Activated naive CD4-positive, alpha-beta T cell (primary cell): ENCODE measurements around the gene RHBDF2.

ENCODE experiments used
- DNase-seq, 4 experiments: peaks; one replicate each; lab custom pipeline; 2025; lab: John Stamatoyannopoulos, UW

RHBDF2 gene

DNA sequence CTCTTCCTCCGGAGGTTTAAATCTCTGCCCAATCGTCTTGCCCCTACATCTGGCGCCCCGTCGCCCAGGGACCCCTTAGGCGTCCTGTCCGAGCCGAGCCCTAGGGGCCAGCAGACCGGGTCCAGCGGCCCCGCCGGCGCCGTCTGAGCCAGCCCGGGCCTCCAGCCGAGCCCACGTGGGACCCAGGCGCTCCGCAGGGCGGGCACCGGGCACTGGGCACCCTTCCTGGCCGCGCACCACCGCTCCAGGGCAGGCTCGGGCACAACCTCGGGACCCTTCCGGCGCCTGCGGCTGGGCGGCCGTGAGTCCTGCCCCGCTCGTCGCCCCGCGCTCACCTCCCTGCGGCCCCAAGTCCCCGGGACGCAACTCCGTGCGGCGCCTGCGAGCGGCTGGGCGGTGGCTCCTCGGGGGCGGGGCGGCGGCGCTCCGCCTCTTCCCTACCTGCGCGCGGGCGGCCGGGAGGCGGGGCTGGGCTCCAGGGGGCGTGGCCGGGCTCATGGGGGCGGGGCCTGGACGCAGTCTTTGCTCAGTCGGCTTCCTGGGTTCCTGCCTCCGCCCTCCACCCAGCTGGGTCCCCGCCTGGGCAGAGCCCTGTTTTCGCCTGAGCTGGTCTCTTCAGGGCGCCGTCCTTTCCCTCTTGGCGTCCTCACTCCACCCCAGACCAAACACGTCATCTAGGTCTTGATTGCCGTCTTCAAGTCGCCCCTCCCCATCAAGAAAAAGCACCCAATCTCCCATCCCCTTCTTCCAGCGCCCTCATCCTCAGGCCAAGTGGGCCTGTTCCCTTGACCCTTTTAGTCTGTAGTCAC, at the start of gene RHBDF2:
Gene RHBDF2, minus strand, starts transcription at position 406 of the 809 bp plus-strand sequence. CDS start 19,899 bp downstream, outside the sequence.
- DNase-seq, result peak; percentile 91 to 97 (median 96)

DNA sequence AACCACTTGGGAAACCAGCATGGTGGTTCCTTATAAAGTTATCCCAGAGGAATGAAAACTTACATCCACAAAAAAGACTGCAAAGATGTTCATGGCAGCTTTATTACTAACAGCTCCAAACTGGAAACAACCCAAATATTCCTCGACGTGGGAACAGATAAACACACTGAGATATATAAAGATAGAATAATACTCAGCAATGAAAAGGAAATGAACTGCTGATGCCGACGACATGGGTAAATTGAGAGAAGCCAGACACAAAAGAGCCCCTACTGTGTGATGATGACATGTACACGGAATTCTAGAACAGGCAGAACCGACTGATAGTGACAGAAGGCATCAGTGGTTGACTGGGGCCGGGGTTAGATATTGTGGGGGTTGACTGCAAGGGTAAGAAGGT, 48.3 kb upstream of the RHBDF2 start:
- DNase-seq, result no peak

DNA sequence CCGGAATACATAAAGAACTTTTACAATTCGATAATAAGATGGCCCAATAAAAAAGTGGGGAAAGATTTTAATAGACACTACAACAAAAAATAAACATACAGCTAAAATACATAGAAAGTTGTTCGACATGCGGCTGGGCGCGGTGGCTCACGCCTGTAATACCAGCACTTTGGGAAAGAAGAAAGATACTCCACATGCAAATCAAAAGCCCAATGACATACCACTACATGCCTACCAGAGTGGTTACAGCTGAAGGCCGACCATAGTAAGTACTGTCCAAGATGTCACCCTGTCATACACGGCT, 47.9 kb upstream of the RHBDF2 start:
- no peak for DNase-seq

DNA sequence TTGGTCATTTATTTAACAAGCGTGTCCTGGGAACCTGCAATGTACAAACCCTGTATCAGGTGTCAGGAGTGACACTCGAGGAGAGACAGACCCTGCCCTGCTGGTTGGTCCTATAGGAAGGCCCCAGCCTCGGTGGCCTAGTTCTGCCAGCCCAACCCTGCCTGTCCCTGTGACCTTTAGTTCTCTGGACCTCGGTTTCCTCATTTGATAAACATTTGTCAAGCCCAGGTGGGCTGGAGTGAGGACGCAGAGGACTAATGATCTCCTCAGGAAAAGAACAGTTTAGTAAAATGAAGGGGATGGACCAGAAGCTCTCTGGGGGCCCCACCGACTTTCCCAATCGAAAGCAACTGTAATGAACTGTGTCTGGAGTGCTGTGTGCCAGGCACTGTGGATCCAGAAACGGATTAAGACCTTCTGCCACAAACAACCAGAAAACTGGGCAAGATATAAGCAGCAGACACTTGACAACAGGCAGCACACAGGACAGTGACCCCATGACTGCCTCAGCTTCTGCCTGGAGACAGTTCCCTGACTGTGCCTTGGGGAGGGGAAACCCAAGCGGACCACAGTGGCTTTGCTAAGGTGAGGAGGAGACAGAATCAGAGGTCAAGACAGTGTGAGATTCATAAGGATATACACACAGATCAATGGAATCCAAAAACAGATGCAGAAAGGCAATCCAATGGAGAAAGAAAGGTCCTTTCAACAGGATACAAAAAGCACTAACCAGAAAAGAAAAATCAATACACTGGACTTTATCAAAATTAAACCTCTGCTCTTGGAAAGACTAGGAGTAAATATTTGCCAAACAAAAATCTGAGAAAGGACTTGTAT, 47.4 kb upstream of the RHBDF2 start:
- DNase-seq, result no peak

DNA sequence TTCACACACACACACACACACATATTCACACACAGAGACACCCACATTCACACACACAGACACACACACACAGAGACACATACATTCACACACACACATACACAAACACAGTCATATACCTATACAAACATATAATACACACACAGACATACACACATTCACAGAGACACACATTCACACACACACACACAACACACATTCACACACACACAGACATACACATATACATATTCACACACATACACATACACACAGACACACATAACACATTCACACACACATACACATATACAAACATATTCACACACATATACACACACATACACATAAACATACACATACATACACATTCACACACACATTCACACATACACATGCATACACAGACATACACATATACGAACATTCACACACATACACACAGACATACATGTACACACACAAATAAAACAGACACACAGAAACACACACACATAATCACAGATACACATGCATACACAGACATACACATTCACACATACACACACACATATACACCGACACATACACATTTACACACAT, 46.5 kb upstream of the RHBDF2 start:
- no peak for DNase-seq

DNA sequence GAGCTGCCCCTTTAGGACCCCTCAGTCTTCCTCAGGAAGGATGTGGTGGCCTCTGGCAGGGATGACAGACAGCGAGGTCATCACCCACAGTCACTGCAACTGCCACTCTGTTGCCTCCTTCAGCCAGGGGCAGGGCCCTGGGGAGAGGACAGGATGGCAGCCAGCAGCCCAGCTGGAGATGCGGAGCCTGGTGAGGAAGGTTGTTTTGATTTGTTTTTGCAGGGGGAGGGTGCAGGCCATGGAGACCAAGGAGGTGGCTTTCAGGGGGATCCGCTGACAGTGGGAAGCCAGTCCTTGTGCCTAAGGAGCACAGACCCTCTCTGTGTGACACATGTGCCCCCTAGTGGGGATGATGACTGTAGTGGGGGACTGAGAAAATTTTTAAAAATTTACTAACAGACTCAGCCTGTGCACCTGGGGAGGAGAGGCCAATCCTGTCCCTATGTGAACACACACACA, 46.0 kb upstream of the RHBDF2 start:
- peak in 2 of 4 experiments; percentile 14 to 37 for DNase-seq

DNA sequence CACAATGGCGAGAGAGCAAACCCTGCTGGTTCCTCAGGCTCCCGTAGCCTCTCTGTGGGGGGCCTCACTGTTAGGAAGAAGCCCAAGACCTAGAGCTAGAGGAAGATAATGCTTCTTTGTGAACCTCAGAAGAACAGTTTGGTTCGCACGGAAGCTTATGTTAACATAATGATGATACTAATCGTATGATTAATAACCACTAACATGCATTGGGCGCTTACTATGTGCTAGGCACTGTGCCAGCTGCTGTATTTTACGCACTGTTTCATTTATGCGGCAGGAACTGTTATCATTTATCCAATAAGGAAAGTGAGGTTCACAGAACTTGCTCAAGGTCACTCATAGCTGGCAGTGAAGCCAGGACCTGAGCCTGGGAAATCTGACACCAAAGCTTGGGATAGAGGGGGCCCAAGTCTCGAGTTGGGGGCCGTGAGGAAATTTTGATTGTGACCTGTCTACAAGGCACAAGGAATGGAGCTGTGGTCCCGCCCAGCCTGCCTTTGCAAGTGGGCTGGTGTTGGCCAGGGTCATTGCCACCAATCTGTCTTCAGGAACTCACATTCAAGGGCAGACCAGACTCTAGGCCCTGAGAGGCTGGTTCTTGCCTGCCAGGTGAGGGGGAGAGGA, 45.4 kb upstream of the RHBDF2 start:
- DNase-seq, result no peak

DNA sequence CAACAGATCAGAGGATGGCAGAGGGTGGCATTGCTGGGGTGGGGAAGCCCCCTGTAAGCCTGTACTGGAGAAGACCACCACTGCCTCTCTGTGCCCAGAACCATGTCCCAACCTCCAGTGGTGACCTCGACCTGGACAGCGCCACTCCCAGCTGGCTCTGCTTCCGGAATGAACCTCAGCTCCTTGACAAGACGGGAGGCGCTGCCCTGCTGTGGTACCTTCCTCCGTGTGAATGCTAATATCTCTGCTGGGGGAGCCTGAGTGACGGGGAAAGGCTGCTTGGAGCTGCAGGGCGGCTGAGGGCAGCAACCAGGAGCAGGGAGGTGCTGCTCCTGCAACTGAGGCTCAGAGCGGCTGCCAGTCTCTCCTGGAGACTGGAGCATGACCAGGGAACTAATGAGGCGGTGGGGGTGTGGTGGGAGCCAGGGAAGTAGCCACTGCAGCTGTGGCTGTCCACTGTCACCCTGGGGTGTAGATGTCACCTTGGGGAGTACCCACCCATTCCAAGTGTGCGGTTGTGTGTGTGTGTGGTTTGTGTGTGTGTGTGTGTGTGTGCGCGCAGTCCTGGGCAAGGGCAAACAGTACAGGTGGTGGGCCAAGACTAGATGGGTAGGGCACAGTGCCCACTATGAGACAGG, 44.8 kb upstream of the RHBDF2 start:
- DNase-seq, result no peak

DNA sequence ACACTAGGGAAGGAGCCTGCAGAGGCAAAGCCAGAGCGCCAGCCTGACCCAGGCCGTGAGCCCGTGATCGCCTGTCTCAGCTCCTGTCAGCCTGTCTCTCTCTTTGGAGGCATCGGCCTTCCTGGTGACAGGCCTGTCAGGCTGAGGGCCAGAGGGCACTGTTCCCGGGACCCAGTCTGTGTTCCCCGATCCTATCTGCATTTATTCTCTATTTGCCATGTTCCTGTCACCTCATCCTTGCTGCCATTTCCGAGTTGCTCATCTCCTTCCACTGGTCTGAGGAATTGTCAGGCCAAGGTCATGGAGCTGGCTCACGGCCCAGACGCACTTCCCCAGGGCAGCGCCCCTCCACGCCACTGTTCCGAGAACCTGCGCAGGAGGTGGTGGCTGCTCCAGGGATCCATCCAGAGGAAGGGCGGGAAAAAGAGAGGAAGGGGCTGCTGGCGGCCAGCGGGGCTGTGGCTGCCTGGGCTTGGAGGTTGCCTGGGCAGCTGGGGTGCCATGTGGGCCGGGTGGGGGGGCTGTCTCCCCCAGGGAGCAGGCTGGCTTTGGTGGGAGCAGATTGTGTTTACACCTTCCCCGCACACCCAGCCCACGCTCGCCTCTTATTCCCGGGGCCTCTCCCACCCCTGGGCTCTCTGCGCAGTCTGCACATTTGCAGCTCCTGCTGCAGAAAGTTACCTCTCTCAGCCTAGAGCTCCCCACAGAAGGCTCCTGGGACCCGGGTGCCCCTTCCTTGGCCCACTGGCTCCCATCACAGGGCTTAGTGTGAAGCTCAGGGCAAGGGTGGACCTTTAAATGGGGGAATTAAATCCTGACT, 43.5 kb upstream of the RHBDF2 start:
- DNase-seq, result no peak

DNA sequence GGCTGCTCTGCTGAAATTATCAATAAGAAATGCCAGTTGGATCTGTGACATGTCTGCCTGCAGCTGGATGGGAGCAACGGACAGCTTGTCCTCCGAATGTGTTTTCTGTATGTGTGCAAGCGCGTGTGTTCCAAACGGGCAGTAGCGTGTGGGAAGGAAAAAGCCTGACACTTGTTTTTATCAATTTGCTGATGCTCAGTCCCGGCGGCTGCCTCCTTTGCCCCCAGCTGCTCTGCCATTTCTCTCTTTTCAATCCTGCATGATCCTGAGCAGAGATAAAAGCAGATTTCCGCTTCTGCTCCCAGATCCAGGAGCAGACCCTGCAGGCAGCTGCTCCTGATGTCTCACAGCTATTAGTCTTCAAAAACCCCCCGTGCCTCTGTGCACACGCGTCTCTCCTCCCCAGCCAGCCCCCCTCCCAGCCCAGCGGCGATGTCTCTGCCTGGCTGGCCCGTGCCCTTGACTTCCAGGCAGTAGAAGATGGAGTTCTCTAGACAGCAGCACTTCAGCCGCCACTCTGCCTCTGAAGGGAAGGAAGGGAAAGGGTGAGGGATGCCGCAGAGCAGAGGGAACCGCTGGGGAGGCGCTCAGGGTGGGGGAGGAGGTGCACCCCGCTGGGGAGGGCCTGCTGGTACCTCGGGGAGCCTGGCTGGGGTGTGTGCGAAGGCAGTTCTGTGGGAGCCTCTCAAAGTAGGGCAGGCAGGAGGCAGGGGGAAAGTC, 42.8 kb upstream of the RHBDF2 start:
- no peak for DNase-seq

DNA sequence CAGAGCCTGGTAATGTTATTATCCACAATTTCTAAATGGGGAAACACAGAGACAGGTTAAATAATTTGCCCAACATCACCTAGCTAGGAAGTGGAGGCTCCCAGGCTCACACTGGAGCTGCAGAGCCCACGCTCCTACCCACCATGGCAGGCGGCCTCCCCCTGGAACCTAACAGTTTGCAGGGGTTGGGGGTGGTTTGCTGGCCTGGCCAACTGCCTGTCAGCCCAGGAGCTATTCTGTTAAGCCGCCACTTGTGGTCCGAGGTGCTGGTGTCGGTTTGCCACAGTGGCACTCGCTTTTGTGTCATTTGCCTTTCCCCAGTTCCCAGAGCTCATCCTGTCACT, 42.2 kb upstream of the RHBDF2 start:
- no peak for DNase-seq

DNA sequence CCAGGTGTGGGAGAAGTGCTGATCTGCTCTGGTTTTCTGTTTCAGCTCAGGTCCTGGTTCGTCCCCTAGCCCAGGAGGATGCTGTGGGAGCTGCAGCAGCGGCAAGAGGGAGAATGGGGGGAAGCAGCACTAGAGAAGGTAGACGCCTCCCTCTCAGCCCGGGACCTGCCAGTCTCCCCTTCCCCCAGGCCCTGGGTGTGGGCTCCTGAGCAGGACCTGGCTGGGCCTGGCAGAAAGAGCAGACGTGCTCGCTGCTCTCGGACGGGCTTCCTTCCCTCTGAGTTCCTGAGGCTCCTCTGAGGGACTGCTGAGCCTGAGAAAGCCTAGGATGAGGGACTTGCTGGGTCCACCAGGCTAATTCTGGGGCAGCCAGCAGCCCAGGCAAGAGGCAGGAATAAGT, 41.8 kb upstream of the RHBDF2 start:
- DNase-seq, result no peak

DNA sequence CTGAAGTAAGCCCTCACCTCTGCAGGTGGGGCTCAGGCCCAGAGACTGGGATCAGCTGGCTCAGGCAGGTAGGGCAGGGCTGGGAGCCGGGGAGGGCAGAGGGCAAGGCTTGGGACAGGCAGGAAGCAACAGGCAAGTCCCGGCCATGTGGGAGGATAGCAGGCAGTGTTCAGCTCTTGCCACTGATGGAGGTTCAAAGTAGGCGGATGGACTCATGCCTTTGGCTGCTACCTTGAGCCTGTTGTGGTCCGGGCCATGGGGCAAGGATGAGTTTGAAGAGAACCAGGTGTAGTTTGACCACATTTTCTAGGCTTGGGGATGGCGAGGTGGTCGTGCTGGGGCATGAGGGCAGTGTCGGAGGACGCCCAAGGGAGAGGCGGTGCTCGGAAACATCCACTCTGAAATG, 41.3 kb upstream of the RHBDF2 start:
- no peak for DNase-seq

DNA sequence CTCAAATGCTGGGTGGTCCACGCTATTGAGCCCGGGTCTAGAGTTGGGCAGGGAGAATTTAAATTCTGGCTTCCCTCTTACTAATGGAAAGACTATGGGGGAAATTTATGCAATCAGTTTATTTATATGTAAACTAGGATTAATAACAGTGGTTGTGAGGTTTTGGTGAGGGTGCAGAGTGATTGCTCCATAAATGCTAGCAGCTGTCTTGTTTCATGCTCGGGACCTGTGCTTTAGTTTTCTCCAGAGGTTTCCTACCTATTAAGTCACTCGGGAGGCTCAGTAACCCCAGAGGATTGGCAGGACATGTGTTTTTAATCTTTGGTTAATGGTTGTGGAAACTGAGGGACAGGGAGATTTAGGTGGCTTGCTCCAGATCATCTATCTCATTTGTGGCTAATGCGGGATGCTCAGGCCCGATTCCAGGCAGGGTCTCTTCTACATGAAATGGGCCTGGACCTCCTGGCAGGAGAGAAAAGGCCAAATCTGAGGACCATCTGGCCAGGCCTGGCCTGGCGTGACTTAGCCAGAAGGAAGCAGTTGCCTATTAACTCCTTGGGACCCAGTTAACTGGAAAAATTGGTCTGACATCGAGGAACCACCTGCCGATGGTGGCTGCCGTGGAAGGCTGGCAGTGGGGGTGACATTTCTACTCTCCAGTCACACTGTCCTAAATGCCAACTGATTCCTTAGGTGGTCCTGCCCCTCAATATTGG, 40.7 kb upstream of the RHBDF2 start:
- no peak for DNase-seq

DNA sequence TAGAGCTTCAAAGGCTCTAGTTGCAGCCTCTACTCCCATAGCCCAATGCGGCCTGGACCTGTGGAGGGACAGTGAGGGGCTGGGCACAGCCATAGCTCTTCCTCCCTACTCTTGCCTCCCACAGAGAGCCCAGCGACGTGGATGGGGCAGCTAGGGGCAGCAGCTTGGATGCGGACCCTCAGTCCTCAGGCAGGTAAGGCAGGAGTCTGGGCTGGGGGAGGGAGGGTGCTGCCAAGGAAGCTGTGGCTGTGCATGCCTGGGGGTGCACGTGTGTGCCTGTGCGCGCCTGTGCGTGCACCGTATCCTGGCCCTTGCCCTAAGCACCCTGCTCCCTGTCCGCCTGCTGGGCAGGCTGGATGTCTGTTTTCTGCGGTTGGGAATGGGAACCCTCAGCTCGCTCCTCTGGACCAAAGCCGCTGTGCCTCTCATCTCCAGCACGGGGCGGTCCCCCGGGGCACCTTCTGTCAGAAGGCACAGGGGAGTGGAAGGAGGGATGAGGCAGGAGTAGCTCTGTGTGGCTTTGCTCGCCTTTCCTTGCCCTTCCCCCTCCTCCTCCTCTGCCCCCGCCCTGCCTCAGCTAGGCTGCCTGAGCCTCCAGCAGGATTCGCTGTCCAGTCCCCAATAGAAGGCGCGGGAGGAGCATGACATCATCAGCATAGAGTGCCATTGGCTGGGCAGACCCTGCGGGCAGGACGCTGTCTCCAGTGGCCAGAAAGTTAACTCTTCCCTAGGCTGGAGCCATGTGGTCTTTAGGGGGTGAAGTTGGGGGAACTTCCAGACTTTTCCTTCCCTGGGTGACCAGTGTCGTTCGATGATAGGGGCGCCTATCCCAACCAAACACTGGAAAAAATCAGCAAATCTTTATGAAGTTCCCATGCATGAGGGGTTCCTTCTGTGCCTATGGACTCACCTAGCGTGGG, 39.4 kb upstream of the RHBDF2 start:
- DNase-seq, result no peak

DNA sequence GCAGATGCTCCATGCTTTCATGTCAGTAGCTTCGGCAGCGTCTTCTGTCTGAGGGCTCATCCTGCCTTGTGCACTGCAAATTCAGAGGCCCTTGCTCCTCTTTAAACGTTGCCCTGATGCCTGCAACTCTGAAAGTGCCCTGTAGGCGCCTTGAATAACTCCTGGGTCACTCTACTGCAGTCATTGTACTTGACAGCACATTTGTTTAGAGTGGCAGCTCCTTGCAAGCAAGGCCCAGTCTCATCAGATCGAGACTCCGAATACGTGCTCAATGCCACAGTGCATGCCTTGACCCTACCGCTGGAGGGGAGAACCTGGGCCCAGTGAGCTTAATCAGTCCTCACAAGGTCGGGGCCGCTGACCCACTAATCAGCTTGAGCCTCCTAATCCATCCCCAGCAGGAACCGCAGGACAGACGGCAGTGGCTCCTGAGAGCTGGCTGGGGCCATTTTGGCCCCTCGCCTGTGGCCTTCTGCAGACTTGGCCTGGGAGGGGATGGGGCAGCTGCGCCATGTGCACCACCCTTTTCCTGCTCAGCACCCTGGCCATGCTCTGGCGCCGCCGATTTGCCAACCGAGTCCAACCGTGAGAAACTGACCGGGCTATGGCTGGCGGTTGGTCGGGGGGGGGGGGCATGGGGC, 38.5 kb upstream of the RHBDF2 start, which contains the start of gene PRCD:
Gene PRCD, plus strand, starts transcription at position 414 of the 641 bp plus-strand sequence. Its CDS starts 98 bp downstream, at position 512.
- DNase-seq, result no peak

DNA sequence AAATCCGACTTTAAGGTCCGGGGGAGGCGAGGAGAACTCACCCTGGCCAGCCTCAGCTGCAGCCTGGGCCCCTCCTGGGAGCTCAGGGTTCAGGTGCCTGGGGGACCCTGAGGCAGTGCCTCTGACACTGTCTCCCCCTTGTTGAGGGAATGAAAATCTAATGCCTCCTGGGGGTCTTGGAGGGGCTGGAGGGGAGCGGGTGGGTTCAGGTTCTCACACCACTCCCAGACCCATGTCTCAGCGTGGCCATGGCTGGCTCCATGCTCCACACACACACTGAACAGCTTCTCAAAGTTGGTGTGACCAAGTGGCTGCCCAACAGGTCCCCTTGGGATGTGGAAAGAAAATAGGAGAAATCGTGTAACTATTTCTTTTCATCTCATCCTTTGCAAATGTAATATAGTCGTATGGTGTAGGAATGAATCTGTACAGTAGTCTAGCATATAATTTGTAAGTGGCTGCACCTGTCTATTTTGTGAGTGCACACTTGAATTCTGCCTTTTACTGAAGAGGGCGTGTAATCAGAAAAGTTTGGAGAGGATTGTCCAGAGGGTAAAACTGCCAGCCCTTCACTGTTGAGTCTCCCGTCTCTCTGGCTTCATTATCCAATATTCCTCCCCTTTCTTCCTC, 37.8 kb upstream of the RHBDF2 start:
- DNase-seq, result no peak
